NB4 (cell line): ENCODE data around the gene MAN2A2.

Experiments
- DNase-seq: peaks from one replicate; pipeline ENCODE4 v3.0.0; 2010; ENCODE audit warnings: low read depth
- H3K4me3 ChIP-seq: one replicate; pipeline ENCODE4 v1.5.1; 2011; ENCODE audit warnings: mild to moderate bottlenecking, low read depth, low read length, moderate library complexity
- MYC ChIP-seq: IDR thresholded peaks from 2 replicates; pipeline ENCODE4 v1.6.1; 2011; ENCODE audit warnings: low read depth, low read length
- POLR2A ChIP-seq: IDR thresholded peaks from 2 replicates; pipeline ENCODE4 v1.6.1; 2011; ENCODE audit warnings: mild to moderate bottlenecking; ENCODE audit not compliant: insufficient read length; ENCODE audit errors: extremely low read depth
- TF ChIP-seq, protein P1 (sequence below): IDR thresholded peaks from 2 replicates; pipeline ENCODE4 v1.6.1; 2011; ENCODE audit warnings: low read depth, low read length
- TF ChIP-seq, protein P2 (sequence below): IDR thresholded peaks from one replicate; pipeline ENCODE4 v1.5.1; 2012; ENCODE audit warnings: low read depth, low read length

The MAN2A2 gene

GRCh38 chr15:90959028-90959595, 56.0 kb downstream of the MAN2A2 start:
- no peak for DNase-seq
- no peak overlapping the region for H3K4me3 ChIP-seq
- TF ChIP-seq, protein P1, sequence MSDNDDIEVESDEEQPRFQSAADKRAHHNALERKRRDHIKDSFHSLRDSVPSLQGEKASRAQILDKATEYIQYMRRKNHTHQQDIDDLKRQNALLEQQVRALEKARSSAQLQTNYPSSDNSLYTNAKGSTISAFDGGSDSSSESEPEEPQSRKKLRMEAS = no peak
- TF ChIP-seq, protein P2, sequence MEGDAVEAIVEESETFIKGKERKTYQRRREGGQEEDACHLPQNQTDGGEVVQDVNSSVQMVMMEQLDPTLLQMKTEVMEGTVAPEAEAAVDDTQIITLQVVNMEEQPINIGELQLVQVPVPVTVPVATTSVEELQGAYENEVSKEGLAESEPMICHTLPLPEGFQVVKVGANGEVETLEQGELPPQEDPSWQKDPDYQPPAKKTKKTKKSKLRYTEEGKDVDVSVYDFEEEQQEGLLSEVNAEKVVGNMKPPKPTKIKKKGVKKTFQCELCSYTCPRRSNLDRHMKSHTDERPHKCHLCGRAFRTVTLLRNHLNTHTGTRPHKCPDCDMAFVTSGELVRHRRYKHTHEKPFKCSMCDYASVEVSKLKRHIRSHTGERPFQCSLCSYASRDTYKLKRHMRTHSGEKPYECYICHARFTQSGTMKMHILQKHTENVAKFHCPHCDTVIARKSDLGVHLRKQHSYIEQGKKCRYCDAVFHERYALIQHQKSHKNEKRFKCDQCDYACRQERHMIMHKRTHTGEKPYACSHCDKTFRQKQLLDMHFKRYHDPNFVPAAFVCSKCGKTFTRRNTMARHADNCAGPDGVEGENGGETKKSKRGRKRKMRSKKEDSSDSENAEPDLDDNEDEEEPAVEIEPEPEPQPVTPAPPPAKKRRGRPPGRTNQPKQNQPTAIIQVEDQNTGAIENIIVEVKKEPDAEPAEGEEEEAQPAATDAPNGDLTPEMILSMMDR = no peak
- TF ChIP-seq POLR2A = no peak
- TF ChIP-seq MYC = no peak

DNA sequence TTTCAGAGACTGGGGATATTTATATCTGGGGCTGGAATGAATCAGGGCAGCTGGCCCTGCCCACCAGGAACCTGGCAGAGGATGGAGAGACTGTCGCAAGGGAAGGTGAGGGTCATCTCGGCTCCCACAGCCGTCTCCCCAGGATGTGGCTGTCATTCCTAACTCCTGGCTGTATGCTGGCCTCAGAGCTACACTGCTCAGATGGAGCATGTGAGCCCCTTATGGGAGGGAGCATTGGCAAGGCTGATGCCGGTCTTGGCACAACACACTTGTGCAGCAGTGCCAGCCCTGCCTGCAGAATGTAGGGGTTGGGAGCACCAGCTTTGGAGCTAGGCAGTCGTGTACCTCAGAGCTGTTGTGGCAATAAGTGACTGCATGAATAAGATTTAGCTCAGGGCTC, 56.8 kb downstream of the MAN2A2 start:
- TF ChIP-seq, protein P2 = no peak
- TF ChIP-seq MYC (no peak), POLR2A (no peak)
- H3K4me3 ChIP-seq = no peak overlapping the region
- no peak for DNase-seq

- no peak overlapping the region for H3K4me3 ChIP-seq
- no peak for DNase-seq
- TF ChIP-seq POLR2A (no peak), MYC (no peak)
- TF ChIP-seq, protein P2 = no peak
- TF ChIP-seq, protein P1 = no peak
Measured at GRCh38 chr15:90960298-90961091, 57.4 kb downstream of the MAN2A2 start.

DNA sequence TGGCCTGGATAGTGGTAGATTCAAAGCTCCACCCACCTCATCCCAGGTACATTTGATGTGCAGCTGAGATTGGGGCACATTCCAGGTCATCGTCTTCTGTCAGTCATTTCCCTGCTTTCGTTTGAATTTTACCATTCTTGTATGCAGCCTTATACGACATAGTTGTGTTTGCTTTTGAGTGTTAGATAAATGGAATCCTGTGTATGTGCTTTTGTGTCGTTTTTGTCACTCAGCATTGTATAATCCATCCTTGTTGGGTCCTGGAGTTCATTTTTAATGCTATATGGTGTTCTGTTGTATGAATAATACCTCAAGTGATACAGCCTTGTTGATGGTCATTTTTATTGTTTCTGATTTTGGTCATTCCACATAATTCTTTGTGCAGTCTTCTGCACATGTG, 58.9 kb downstream of the MAN2A2 start:
- TF ChIP-seq, protein P2 = no peak
- TF ChIP-seq, protein P1 = no peak
- no peak for TF ChIP-seq MYC
- TF ChIP-seq POLR2A = no peak
- no peak overlapping the region for H3K4me3 ChIP-seq
- no peak for DNase-seq

- TF ChIP-seq POLR2A = no peak
- no peak for TF ChIP-seq MYC
- no peak for DNase-seq
- H3K4me3 ChIP-seq = no peak overlapping the region
Measured at GRCh38 chr15:90966262-90966661, 63.2 kb downstream of the MAN2A2 start.

GRCh38 chr15:90967206-90967605, 64.1 kb downstream of the MAN2A2 start:
- H3K4me3 ChIP-seq = no peak overlapping the region
- TF ChIP-seq POLR2A (no peak), MYC (no peak)
- TF ChIP-seq, protein P1 = no peak
- TF ChIP-seq, protein P2 = no peak
- no peak for DNase-seq
